BLaER1 (cell line): ENCODE data around the gene CHCT1.
"Not testable (repeated sequence)": the region's sequence is repeated elsewhere in the genome, so short reads cannot be mapped to it uniquely, and the experiment has no call there.

Experiments
- H3K27ac ChIP-seq: shearing (Covaris generic); formaldehyde crosslinking; 2 replicates; pipeline ENCODE4 v1.8.1; 2022
- H3K27me3 ChIP-seq: shearing (Covaris generic); formaldehyde crosslinking; 2 replicates; pipeline ENCODE4 v1.8.1; 2022
- H3K36me3 ChIP-seq: shearing (Covaris generic); formaldehyde crosslinking; 2 replicates; pipeline ENCODE4 v1.8.1; 2022
- H3K4me1 ChIP-seq: shearing (Covaris generic); formaldehyde crosslinking; 2 replicates; pipeline ENCODE4 v1.8.1; 2022
- H3K4me2 ChIP-seq: shearing (Covaris generic); formaldehyde crosslinking; 2 replicates; pipeline ENCODE4 v1.8.1; 2022
- H3K4me3 ChIP-seq: shearing (Covaris generic); formaldehyde crosslinking; 2 replicates; pipeline ENCODE4 v1.8.1; 2022
- H3K9ac ChIP-seq: shearing (Covaris generic); formaldehyde crosslinking; 2 replicates; pipeline ENCODE4 v1.8.1; 2022
- H3K9me3 ChIP-seq: shearing (Covaris generic); formaldehyde crosslinking; 2 replicates; pipeline ENCODE4 v1.8.1; 2022
- H4K20me1 ChIP-seq: shearing (Covaris generic); formaldehyde crosslinking; 2 replicates; pipeline ENCODE4 v1.8.1; 2022
- Cebpa-rat ChIP-seq: shearing (Covaris generic); IDR thresholded peaks from 2 replicates; pipeline ENCODE4 v1.8.1; 2022

CHCT1 gene

DNA sequence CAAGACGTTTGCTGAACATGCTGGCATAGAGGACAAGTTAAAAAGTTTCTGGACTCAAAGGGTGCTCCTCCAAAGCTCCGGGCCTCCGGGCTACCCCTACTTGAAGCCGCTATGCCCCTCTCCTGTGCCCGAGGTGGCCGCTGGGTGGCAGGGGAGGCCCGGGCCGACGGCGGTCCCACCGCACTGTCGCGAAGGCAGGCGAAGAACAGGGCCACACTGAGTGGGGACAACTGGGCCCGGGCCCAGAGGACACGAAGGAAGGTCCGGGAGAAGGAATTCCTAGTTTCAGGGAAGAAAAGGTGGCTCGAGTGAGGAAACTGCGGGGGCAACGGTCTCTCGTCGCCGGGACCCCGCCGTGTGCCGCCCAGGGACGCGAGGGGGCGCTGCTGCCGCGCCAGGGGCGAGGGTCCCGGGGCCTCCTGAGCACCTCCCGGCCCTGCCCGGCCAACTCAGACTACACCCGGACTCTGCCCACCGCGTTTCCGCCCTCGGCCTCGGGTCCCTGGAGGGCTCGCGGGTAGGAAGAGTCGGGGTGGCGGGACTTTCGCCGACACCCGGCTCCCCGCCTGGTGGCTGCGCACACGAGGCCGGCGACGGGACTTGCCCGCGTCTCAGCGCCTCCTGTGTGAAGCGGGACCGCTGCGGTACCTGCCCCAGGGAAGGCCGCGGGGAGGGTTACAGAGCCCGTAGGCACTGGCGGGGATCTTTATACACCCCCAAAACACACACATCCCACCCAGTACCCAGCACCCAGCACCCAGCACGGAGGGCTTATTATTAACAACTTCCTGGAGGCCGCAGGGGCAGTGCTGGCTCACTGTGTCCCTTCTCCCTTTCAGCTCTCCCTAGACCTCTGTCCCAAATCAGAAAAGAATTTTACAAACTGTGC is 772 bp upstream of the CHCT1 start:
- Histone ChIP-seq H3K4me1 (peaks cover 39% of the 10 kb centered on the region), H3K9me3 (no peaks in the 10 kb centered on the region), H3K27ac (peak overlapping the region; percentile 76), H3K36me3 (no peaks in the 10 kb centered on the region), H3K4me2 (peak overlapping the region; percentile 80), H4K20me1 (no peaks in the 10 kb centered on the region), H3K27me3 (peaks cover 3% of the 10 kb centered on the region; the same call in 1 of the 2 replicates), H3K9ac (peak overlapping the region; percentile 76), H3K4me3 (peak overlapping the region; percentile 64)
- TF ChIP-seq Cebpa-rat: no peak

DNA sequence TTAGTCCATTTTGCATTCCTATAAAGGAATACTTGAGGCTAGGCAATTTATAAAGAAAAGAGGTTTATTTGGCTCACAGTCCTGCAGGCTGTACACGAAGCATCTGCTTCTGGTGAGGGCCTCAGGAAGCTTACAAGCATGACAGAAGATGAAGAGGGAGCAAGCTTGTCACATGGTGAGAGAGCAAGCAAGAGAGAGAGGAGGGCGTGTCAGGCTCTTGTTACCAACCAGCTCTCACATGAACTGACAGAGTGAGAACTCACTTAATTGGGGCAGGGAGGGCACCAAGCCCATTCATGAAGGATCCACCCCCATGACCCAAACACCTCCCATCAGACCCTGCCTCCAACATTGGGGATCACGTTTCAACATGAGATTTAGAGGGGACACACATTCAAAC is 1.6 kb downstream of the CHCT1 start:
- no peak for TF ChIP-seq Cebpa-rat
- H3K36me3 ChIP-seq: no peaks in the 10 kb centered on the region
- no peak overlapping the region for H3K4me3 ChIP-seq
- peaks cover 33% of the 10 kb centered on the region for H3K4me1 ChIP-seq
- H4K20me1 ChIP-seq: no peaks in the 10 kb centered on the region
- no peak overlapping the region for H3K4me2 ChIP-seq
- H3K9me3 ChIP-seq: no peaks in the 10 kb centered on the region
- H3K9ac ChIP-seq: no peak overlapping the region
- peaks cover 3% of the 10 kb centered on the region; the same call in 1 of the 2 replicates for H3K27me3 ChIP-seq
- no peak overlapping the region for H3K27ac ChIP-seq

- no peak overlapping the region for H3K4me2 ChIP-seq
- TF ChIP-seq Cebpa-rat: no peak
- no peaks in the 10 kb centered on the region for H3K36me3 ChIP-seq
- H3K9ac ChIP-seq: no peak overlapping the region
- H3K9me3 ChIP-seq: no peaks in the 10 kb centered on the region
- H4K20me1 ChIP-seq: no peaks in the 10 kb centered on the region
- H3K4me3 ChIP-seq: no peak overlapping the region
- no peak overlapping the region for H3K27ac ChIP-seq
- peaks cover 3% of the 10 kb centered on the region; the same call in 1 of the 2 replicates for H3K27me3 ChIP-seq
- peaks cover 26% of the 10 kb centered on the region for H3K4me1 ChIP-seq
These were observed 3.3 kb downstream of the CHCT1 start for GRCh38 chr17:60425626-60426025.

GRCh38 chr17:60426596-60426995 is 4.3 kb downstream of the CHCT1 start:
- Histone ChIP-seq H3K4me2 (0 out of 2 replicates have a peak overlapping the region, but pooled peaks have one; percentile 22), H3K27ac (no peak overlapping the region), H4K20me1 (no peaks in the 10 kb centered on the region), H3K9me3 (peaks cover 3% of the 10 kb centered on the region; the same call in 1 of the 2 replicates), H3K36me3 (no peaks in the 10 kb centered on the region), H3K9ac (no peak overlapping the region), H3K4me3 (no peak overlapping the region), H3K27me3 (peaks cover 2% of the 10 kb centered on the region; the same call in 1 of the 2 replicates), H3K4me1 (peaks cover 18% of the 10 kb centered on the region)
- TF ChIP-seq Cebpa-rat: no peak

DNA sequence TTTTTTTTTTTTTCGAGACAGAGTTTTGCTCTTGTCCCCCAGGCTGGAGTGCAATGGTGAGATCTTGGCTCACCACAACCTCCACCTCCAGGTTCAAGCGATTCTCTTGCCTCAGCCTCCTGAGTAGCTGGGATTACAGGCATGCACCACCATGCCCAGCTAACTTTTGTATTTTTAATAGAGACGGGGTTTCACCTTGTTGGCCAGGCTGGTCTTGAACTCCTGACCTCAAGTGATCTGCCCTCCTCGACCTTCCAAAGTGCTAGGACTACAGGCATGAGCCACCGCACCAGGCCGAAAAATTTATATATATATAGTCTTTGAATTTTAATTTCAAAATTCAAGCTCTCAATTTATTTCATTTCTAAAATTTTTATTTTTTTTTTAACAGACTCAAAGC is 6.2 kb downstream of the CHCT1 start:
- not testable (repeated sequence) for H3K4me2 ChIP-seq, H3K4me3 ChIP-seq, H3K36me3 ChIP-seq, H3K27ac ChIP-seq, H3K27me3 ChIP-seq, H4K20me1 ChIP-seq, H3K9ac ChIP-seq
- Histone ChIP-seq H3K4me1 (peaks cover 10% of the 10 kb centered on the region; the same call in 1 of the 2 replicates), H3K9me3 (peaks cover 22% of the 10 kb centered on the region)

DNA sequence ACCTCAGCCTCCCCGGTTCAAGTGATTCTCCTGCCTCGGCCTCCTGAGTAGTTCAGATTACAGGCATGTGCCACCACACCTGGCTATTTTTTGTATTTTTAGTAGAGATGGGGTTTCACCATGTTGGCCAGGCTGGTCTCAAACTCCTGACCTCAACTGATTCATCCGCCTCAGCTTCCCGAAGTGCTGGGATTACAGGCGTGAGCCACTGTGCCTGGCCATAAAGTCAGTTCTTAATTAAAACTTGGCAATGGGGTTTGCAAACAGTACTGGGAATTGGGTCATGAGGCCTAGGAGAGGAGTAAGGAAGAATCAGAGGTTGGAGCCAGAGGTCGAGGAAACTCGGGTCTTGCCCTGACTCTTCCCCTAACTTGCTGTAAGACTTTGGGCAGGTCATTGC is 8.3 kb downstream of the CHCT1 start:
- not testable (repeated sequence) for H3K36me3 ChIP-seq, H3K27ac ChIP-seq, H3K27me3 ChIP-seq, H3K4me2 ChIP-seq, H4K20me1 ChIP-seq, H3K9ac ChIP-seq, H3K4me3 ChIP-seq
- Histone ChIP-seq H3K4me1 (peaks cover 10% of the 10 kb centered on the region; the same call in 1 of the 2 replicates), H3K9me3 (peaks cover 28% of the 10 kb centered on the region)

DNA sequence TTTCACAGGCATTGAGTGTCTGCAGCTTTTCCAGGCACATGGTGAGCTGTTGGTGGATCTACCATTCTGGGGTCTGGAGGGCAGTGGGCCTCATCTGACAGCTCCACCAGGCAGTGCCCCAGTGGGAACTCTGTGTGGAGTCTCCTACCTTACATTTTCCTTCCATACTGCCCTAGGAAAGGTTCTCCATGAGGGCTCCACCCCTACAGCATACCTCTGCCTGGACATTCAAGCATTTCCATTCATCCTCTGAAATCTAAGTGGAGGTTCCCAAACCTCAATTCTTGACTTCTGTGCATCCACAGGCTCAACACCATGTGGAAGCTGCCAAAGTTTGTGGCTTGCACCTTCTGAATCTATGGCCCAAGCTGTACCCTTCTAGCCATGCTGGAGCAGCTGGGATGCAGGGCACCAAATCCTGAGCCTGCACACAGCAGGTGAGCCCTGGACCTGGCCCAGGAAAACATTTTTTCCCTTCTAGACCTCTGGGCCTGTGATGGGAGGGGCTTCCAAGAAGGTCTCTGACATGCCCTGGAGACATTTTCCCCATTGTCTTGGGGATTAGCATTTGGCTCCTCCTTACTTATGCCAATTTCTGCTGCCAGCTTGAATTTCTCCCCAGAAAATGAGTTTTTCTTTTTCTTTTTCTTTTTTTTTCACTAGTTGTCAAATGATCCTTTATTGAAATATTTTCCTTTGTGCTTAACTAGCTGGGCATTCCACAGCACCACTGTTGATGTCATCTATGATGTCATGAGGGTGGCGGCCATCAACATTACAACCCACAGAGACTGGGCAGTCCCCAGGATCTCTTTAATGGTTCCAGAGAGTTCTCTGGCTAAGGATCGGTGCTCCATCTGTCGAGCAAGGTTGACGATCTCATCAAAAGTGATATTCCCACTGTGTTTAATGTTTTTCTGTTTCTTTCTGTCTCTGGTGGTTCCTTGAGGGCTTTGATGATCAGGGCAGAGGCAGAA is 11.0 kb downstream of the CHCT1 start:
- not testable (repeated sequence) for H3K27ac ChIP-seq, H3K9ac ChIP-seq, H4K20me1 ChIP-seq, H3K4me2 ChIP-seq, H3K27me3 ChIP-seq, H3K4me3 ChIP-seq, H3K4me1 ChIP-seq, H3K36me3 ChIP-seq
- peaks cover 28% of the 10 kb centered on the region for H3K9me3 ChIP-seq

GRCh38 chr17:60435244-60436167 is 13.2 kb downstream of the CHCT1 start:
- Histone ChIP-seq H3K9ac (no peak overlapping the region), H3K27me3 (no peaks in the 10 kb centered on the region), H3K27ac (no peak overlapping the region), H3K4me2 (no peak overlapping the region), H3K4me3 (no peak overlapping the region), H3K9me3 (peaks cover 28% of the 10 kb centered on the region), H4K20me1 (no peaks in the 10 kb centered on the region), H3K4me1 (no peaks in the 10 kb centered on the region), H3K36me3 (no peaks in the 10 kb centered on the region)
- TF ChIP-seq Cebpa-rat: no peak

DNA sequence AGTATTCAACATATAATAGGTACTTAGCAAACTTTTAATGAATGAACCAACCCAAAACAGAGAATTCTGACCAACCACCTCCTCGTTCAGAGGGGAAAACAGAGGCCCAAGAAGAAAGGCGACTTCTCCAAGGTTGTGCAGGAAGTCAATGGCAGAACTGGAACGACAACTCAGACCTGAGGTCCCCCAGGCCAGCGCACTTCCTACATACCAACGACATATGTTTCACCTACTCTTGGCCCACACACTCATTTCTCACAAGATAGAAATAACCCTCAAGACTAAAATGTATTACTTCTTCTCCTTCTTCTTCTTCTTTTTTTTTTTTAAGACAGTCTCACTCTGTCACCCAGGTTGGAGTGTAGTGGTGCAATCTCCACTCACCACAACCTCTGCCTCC is 14.4 kb downstream of the CHCT1 start:
- Histone ChIP-seq H3K9ac (no peak overlapping the region), H3K27me3 (no peaks in the 10 kb centered on the region), H3K27ac (no peak overlapping the region), H3K9me3 (peaks cover 25% of the 10 kb centered on the region), H3K4me3 (no peak overlapping the region), H3K4me1 (no peaks in the 10 kb centered on the region), H3K4me2 (no peak overlapping the region), H4K20me1 (no peaks in the 10 kb centered on the region), H3K36me3 (no peaks in the 10 kb centered on the region)
- TF ChIP-seq Cebpa-rat: no peak
